ENCODE measurements around the gene C20orf144.
"Not testable (repeated sequence)": the region's sequence is repeated elsewhere in the genome, so short reads cannot be mapped to it uniquely, and the experiment has no call there.

C20orf144 gene

DNA sequence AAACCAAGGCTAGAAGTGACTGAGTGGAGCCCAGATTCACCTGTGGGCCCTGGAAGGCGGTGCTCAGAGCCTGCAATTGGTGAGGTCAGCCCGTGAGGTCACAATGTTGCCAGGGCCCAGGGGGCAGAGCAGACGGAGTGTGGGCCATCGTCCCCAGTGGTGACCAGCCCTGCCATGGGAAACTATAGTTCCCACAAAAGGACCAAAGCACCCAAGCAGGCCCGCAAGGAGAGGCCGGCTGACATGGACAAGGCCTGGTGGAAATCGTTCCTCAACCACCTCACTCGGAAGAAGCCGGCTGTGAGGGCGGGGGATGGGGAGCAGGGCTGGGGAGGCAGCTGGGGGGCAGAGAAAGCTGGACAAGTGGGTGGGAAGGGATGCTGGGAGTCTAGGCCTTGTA, at the start of gene C20orf144:
C20orf144 (plus strand) TSS at position 156 of the 400 bp plus-strand sequence; CDS start at position 175, 19 bp downstream.
- DNase-seq (ENCODE audit: low read depth in 2 of 2): no peak

DNA sequence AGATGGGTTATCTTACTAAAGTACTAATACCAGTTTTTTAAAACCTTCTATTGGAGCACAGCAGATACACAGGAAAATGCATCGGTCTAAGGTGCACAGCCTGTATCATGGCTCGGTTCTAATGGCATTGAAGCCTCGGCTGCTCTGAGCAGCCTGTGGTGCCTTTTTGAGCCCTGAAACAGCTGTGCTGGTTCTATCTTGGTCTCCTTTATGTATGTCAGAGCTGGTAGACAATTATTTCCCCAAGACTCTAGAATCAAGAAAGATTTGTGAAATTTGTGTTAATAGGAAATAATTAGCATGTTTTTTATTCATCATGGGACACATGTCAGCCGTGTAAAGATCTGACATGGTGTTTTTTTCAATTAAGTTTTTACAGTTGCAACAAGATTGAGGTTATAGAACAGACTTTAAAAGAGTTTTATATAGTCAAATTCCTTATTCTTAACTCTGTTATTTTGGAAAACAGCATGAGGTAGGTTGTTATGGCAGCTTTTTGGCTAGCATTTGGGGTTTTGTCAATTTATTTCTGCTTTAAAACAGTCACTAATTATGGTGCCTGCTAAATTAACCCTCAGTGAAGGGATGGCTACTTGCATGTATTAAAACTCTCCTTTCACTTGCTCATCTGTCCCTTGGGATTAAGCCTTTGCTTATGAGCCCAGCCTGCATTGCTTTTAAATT, 40.3 kb upstream of the C20orf144 start:
- DNase-seq (ENCODE audit: low read depth in 2 of 2): no peak

DNA sequence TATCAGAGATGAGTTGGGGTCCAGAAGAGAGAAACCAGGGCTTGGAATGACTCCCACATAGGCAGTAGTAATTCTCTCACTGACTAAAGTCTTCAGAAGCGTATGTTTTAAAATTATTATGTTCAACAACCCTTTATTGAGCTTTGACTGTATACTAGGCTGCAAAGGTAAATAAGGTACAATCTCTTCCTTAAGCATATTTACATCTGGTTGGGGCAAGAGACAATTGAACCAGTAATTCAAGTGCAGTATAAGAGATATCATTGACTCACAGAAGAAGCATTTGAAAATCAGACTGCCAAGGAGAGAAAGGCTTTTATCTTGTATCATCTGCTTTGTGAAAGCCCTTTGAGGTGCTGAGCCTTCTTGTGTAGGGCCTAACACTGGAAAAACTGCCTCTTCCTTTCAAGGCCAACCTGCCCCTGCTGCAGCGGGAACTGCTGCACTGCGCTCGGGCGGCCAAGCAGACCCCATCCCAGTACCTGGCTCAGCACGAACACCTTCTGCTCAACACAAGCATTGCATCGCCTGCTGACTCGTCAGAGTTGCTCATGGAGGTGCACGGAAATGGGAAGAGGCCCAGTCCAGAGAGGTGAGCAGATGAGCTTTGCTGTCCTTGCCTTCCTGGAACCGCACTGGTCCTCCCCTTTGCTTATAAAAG, 39.3 kb upstream of the C20orf144 start:
- DNase-seq (ENCODE audit: low read depth in 2 of 2): no peak

DNA sequence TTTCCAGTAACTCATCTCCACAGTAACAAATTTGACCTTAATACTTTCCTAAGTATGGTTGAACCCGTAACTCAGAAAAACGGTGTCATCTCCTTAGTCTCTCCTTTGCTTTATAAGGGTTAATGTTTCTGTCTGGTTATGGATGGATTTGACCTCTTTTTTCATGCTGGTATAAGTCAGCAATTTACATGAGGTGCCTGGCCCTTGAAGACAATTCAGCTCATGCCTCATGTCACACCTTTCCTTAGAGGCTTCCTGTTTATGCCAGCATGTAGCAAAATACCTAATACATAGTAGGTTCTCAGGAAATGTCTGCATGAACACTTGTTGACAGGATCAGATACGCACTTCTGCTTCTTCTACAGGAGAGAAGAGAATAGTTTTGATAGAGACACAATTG, 37.7 kb upstream of the C20orf144 start:
- DNase-seq (ENCODE audit: low read depth in 2 of 2): no peak

DNA sequence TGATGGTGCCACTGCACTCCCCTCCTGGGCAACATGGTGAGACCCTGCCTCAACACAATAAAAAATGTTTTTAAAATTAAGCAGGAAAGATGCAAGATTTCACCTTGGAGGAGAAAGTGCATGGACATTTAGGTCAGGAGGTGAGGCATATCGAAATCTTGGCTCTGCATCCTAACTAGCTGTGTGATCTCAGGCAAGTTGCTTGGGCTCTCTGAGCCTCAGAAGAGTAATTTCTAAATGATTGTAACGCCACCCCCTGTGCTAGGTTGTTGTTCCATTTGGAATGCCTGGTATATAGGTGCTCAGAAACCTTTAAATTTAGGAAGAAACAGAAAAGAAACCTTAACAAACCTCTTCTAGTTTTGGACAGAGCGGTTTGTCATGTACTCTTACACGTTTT, 35.9 kb upstream of the C20orf144 start:
- no peak for DNase-seq (ENCODE audit: low read depth in 2 of 2)

DNA sequence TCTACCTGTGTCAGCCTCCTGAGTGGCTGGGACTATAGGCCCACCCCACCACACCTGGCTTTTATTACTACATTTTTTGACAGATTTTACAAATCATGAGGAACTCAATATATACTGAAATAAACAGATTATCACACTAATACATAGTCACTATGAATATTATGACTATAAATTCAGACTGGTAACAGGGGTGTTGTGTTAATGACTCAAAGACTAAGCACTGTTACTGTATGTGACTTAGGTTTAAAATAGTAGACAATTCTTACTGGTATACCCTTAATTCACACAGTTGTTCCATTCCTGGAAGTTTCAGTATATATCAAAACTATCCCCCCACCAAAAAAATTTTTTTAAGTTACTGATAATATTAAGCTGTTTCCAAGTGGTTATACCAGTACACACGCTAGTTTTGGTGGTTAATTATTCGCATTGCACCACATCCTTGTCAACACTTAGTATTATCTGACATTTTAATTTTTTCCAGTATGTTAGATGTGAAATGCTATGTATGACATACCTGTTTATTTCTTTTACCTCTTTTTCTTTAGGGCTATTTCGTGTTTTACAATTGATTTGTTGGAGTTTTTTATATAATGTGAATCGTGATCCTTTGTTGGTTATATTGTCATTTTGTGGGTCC, 34.4 kb upstream of the C20orf144 start:
- no peak for DNase-seq (ENCODE audit: low read depth in 2 of 2)

DNA sequence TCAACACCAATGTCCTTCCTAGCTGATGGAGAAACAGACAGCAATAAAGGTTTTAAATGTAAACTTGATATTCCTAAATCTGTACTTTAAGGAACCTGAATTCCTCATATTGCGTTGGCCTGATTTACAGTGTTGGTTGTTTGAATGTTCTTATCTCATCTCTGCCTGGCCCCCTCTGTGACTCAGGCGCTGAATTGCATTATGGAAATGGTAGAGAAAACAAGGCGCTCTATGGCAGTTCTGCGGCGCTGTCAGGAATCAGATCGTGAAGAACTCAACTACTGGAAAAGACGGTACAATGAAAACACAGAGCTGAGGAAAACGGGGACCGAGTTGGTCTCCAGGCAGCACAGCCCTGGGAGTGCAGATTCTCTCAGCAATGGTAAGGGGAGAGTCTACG, 32.6 kb upstream of the C20orf144 start:
- no peak for DNase-seq (ENCODE audit: low read depth in 2 of 2)

DNA sequence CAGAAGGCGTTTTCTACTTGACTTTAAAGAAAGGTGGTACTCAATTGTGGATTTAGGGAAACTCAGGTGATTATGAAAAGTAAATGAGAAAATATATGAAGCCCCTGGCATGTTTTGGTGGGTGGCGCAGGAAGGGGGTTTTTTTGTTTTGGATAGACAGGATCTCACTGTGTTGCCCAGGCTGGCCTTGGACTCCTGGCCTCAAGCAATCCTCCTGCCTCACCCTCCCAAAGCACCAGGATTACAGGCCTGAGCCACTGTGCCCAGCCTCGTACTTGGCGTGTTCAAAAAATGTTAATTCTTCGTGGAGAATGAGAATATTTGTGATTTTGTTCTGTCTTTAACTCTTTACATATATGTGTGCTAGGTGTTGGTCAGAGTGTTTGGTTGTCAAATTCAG, 32.1 kb upstream of the C20orf144 start:
- no peak for DNase-seq (ENCODE audit: low read depth in 2 of 2)

DNA sequence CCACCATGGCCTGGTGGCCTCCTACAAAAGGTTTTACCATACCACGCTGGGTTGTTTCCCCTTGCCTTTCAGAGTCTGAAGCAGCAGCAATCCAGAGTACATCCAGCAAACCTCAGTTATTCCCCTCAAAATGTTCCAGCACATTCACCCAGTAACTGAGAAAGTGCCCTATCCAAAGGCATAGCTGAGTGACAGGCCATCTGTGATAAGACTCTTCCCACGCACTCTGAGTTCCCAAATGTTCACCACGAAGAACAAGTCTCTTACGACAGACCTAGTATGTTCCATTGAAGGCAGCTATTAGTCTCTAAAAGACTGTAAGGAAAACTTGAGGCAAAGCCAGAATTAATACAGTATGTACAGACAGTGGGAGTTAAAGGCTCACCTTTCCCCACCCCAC, 31.6 kb upstream of the C20orf144 start:
- DNase-seq (ENCODE audit: low read depth in 2 of 2): no peak

DNA sequence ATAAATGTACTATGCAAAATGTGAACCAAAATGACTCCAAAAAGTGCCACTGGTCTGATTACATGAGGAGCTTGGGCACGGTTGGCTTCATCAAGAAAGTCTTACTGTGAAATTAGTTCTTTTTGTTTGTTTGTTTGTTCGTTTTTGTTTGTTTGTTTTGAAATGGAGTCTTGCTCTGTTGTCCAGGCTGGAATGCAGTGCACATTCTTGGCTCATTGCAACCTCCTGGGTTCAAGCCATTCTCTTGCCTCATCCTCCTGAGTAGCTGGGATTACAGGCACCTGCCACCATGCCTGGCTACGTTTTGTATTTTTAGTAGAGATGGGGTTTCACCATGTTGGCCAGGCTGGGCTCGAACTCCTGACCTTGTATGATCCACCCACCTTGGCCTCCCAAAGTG, 30.2 kb upstream of the C20orf144 start:
- not testable (repeated sequence) for DNase-seq (ENCODE audit: low read depth in 2 of 2)

DNA sequence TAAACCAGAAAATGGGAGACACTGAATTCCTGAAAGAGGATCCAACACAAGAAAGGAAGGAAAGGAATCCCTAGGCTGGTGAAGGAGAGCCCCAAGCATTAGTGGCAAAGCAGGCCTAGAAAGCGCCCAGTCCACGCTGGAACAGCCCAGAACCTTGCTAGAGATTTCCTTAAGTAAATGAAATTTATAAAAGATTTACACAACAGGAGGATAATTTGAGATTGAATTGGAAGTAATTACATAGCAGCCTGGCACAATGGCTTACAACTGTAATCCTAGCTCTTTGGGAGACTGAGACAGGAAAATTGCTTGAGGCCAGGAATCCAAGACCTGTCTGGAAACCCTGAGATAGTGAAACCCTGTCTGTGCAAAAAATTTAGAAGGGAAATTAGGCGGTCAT, 26.8 kb upstream of the C20orf144 start:
- no peak for DNase-seq (ENCODE audit: low read depth in 2 of 2)

DNA sequence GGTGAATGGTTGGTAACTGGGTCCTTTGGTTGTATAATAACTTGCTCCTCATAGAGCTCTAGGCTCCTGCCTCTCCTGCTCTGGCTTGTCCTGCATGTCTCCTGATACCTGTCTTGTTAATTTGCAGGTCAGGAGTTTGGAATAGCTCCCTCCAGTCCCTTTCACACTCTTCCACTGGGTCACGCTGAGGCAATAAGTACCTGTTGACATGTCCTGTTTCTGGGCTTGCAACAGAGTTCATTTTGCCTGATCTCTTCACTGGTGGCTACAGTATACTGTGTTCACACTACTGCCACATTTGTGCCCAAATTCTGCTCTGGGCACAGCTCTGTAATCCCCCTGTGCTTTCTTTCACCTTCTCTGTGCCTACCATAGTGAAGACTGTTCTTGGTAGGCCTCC, 25.4 kb upstream of the C20orf144 start:
- no peak for DNase-seq (ENCODE audit: low read depth in 2 of 2)

DNA sequence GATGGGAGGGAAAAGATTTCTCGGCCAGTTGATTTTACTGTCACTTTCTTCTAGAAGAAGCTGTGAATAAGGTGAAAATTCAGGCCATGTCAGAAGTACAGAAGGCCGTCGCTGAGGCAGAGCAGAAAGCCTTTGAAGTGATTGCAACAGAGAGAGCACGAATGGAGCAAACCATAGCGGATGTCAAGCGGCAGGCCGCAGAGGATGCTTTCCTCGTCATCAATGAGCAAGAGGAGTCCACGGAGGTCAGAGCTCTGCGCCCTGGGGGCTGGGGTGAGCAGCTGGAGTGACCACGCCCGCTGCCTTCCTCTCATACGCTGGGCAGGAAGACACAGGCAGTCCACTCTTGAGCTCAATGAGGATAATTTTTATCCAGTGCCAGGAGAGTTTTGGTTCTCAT, 21.8 kb upstream of the C20orf144 start:
- DNase-seq (ENCODE audit: low read depth in 2 of 2): no peak

DNA sequence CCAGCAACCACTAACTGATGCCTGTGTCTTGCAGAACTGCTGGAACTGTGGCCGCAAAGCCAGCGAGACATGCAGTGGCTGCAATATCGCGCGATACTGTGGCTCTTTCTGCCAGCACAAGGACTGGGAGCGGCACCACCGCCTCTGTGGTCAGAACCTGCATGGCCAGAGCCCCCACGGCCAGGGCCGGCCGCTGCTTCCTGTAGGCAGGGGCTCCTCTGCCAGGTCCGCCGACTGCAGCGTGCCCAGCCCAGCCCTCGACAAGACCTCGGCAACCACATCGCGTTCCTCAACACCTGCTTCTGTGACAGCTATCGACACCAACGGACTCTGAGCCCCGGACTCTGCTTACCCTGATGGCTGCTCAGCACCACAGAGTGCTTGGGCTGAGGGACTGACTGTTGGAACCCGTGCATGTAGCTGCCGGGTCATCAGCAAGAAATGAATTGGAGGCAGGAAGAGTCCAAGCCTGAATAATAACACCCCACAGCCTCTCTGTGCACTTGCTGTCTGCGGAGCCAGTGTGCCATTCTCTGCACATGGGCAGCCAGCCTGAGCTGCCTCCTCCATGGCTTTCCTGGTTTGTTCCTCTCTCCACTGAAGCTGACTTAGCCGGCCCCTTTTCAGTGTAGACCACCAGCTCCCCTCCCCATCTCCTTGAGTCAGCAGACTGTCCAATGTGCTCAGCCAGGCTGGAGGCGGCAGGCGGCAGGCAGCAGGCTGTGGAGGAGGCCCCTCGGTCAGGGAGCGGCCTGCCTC, 17.6 kb upstream of the C20orf144 start:
- no peak for DNase-seq (ENCODE audit: low read depth in 2 of 2)

DNA sequence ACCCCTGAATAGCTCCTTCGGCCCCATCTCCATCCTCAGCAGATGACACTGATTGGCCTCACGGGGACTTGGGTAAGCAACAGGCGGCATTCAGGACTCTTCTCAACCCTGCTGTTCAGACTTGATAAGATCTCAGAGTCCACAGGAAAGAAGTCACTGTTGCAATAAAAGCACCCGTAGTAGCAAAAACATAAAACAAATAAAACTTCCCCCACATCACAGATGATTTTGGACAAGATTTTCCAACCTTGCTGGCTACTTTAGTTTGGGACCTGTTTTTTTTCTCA, 17.1 kb upstream of the C20orf144 start:
- DNase-seq (ENCODE audit: low read depth in 2 of 2): no peak

DNA sequence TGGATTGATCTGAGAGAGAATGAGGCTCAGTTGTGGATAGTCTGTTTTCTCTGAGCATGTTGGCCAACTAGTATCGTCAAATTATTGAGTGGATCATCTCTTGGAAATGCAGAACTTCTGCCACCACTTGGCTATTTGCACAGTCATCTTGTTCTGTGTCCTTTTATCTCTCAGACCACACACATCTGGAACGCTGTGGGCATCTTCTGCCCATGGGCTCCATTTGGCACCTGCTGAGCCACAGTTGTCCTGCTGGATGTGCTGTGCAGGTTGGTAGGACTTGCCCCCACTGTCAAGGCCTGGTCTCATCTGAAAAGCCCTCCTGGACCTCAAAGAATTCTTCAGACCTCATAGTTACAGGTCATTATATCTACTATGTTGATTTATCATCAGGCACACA, 16.7 kb upstream of the C20orf144 start:
- no peak for DNase-seq (ENCODE audit: low read depth in 2 of 2)

DNA sequence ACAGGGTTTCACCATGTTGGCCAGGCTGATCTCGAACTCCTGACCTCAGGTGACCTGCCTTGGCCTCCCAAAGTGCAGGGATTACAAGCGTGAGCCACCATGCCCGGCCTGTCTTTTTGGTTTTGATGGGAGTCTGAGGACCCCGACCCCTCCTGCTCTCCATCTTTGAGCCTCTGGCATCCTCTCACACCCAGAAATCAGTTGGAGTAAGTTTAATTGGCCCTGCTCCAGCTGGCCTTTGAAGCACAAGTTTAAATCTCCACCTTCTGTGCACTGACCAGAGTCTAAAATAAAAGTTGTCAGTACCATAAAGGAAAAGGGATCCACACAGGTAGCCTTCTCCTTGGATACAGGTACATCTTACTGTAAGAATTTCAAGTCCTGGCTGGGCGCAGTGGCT, 15.9 kb upstream of the C20orf144 start:
- DNase-seq (ENCODE audit: low read depth in 2 of 2): no peak

DNA sequence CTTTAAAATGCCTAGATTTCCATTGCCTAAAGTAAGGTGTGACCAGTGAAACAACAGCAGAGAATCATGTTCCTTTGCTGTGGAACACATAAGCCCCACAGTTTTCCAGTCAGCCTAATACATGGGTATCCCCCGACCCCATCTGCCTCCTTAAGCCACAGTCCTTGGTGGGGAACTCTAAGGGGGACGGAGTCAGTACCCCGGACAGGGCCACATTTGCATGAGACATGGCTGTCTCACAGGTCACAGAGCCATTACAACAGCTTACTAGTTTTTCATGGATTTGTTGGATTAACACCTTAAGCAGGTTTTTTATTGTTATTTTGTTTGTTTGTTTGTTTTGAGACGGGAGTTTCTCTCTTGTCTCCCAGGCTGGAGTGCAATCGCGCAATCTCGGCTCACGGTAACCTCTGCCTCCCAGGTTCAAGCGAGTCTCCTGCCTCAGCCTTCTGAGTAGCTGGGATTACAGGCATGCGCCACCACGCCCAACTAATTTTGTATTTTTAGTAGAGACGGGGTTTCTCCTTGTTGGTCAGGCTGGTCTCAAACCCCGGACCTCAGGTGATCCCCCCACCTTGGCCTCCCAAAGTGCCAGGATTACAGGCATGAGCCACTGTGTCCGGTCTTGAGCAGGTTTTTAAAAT, 15.0 kb upstream of the C20orf144 start:
- not testable (repeated sequence) for DNase-seq (ENCODE audit: low read depth in 2 of 2)

DNA sequence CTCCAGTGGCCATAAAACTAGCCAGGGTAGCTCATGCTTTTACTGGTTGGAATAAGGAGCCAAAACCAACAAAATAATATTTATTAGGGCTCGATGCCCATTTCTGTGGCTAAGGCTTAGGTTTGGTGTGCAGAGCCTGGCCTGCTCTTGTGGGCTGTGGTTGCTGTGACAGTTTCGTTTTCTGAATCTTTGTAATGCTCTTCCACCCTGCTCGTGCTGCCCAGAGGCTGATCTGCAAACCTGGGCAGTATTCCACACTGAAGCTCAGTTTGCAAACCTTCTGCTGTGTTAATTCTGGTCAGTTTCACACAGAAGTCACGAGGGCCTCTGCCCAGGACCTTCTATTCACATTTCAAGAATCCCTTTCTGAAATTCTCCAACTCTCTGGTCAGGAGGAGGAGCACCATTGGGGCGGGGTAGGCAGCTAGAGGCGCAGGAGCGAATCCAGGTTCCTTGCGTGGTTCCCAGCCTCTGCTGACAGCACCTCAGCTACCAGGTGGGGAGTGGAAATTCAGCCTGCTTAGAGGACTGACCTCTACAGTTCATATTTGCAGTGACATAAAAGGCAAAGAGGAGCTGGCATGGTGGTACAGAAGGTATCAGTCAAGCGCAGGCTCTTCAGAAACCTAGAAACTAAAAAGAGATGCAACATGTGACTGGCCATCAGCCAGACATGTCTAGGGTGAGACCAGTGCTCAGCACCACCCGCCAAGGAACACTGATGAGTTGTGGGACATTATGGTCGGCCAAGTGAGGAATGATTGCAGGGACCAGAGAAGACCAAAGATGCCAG, 14.3 kb upstream of the C20orf144 start:
- no peak for DNase-seq (ENCODE audit: low read depth in 2 of 2)

DNA sequence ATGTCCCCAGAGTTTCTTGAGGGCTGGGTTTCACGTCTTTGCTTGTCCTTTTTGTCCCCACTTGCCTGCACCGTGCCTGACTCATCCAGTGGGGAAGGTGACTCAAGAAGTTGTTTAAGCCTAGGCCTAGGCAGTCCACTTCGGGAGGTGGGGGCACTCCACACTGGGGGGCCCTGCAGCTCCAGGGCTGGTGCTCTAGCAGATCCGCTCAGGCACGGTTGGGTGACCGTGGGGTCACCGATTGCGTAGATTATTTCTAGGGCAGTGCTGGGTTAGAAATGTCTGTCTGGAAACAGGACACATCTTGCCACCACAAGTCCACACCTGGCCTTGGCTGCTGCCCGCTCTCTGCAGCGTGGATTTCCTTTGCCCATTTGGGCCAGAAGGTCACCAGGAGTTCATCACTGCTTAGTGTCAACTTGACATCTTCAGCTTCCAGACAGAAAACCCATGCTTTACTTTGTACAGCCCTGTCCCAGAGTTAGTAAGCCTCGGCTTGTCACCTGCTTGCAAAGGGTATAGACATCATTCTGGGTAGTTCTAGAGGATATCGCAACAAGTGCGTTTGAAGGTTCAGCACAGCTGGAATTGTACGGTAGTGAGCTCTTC, 13.6 kb upstream of the C20orf144 start:
- no peak for DNase-seq (ENCODE audit: low read depth in 2 of 2)

DNA sequence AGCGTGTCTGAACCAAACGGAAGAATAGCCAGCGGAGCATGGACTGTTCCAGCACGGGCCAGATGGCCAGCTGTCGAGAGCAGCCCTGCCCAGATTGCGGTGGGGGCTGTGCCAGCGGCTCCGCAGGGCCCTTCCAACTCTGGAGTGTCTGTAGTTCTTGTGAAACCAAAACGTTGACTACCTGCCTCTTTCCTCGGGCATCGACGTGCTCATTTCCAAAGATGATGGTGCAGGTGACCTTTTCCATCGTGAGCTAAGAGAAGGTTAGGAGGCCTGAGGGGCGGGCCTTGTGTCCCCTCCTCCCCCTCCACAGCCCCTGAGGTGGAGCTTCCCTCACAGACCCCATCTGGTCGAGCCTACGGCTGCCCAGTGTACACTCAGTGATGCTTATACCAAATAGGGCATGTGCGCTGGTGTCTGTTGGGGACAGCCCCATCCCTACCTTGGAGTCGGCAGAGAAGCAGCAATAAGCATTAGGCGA, 12.9 kb upstream of the C20orf144 start:
- no peak for DNase-seq (ENCODE audit: low read depth in 2 of 2)
